K562 (cell line): ENCODE results near the gene YBEY. TPM values are rescaled to one million over a fixed set of nuclear protein-coding genes. Genes with fewer than 3 reads are reported as not detected.
A peak's percentile ranks its signal among the peaks of the same experiment; 100 is the strongest.

Source experiments
- BDP1 ChIP-seq: IDR thresholded peaks from 3 replicates; pipeline ENCODE4 v1.6.1; 2011; ENCODE audit not compliant: insufficient read length, insufficient read depth
- CREB3 ChIP-seq: fragments of 450-650 bp; conservative IDR thresholded peaks from 2 replicates; pipeline ENCODE4 v1.6.1; 2016; ENCODE audit warnings: missing genetic modification characterization, low read depth, mild to moderate bottlenecking, missing compliant biosample characterization, moderate library complexity
- DACH1 ChIP-seq: fragments of 450-650 bp; IDR thresholded peaks from 2 replicates; pipeline ENCODE4 v1.6.1; 2018; ENCODE audit not compliant: partially characterized antibody
- DNMT1 ChIP-seq: fragments of 450-650 bp; IDR thresholded peaks from 2 replicates; pipeline ENCODE4 v1.6.1; 2016; ENCODE audit warnings: antibody characterized with exemption, mild to moderate bottlenecking
- ELF4 ChIP-seq: fragments of 450-650 bp; formaldehyde crosslinking; IDR thresholded peaks from 2 replicates; pipeline ENCODE4 v1.4.0; 2022; ENCODE audit warnings: missing genetic modification characterization
- GATAD2B ChIP-seq: fragments of 450-650 bp; IDR thresholded peaks from 2 replicates; pipeline ENCODE4 v1.6.1; 2017; ENCODE audit warnings: mild to moderate bottlenecking, borderline replicate concordance
- ILF3 ChIP-seq: fragments of 450-650 bp; IDR thresholded peaks from 2 replicates; pipeline ENCODE4 v1.6.1; 2018; ENCODE audit warnings: antibody characterized with exemption, mild to moderate bottlenecking, moderate library complexity, borderline replicate concordance
- KDM1A ChIP-seq, 2 experiments: fragments of 450-650 bp; IDR thresholded peaks; 2 replicates each; pipeline ENCODE4 v1.6.1; 2016; ENCODE audit warnings: mild to moderate bottlenecking in 2 of 2
- MEF2A ChIP-seq: IDR thresholded peaks from 2 replicates; pipeline ENCODE4 v1.6.1; 2011; ENCODE audit warnings: low read depth, mild to moderate bottlenecking, low read length, moderate library complexity; ENCODE audit not compliant: control insufficient read depth
- MIER1 ChIP-seq: fragments of 450-650 bp; IDR thresholded peaks from 2 replicates; pipeline ENCODE4 v1.6.1; 2016; ENCODE audit warnings: antibody characterized with exemption, mild to moderate bottlenecking, low read depth
- MYNN ChIP-seq, 2 experiments: sonication (generic); formaldehyde crosslinking in 1 of 2; IDR thresholded peaks; 2 replicates each; pipeline versions ENCODE4 v1.5.0 to v1.6.1; 2016 to 2020; ENCODE audit warnings: antibody characterized with exemption in 1 of 2, missing genetic modification reagents in 1 of 2
- NBN ChIP-seq: fragments of 450-650 bp; IDR thresholded peaks from 2 replicates; pipeline ENCODE4 v1.6.1; 2016; ENCODE audit warnings: low read depth, mild to moderate bottlenecking
- NFIX ChIP-seq: fragments of 250-450 bp; sonication (Bioruptor Pico); IDR thresholded peaks from 2 replicates; pipeline ENCODE4 v1.4.0; 2020; ENCODE audit warnings: low read depth, mild to moderate bottlenecking, moderate library complexity
- PYGO2 ChIP-seq: fragments of 450-650 bp; IDR thresholded peaks from 2 replicates; pipeline ENCODE4 v1.6.1; 2016; ENCODE audit warnings: mild to moderate bottlenecking, missing genetic modification characterization, moderate library complexity, missing compliant biosample characterization
- RAD21 ChIP-seq, 2 experiments: fragments of 250-450 bp in 1 of 2; fragments of 450-650 bp in 1 of 2; sonication (Bioruptor Pico) in 1 of 2; formaldehyde crosslinking in 1 of 2; IDR thresholded peaks in 1 of 2; conservative IDR thresholded peaks in 1 of 2; 2 replicates each; pipeline versions ENCODE4 v1.4.0 to v1.8.0; 2020 to 2022; ENCODE audit warnings: mild to moderate bottlenecking in 2 of 2, moderate library complexity in 1 of 2
- RBM39 ChIP-seq: fragments of 200-400 bp; formaldehyde crosslinking; optimal IDR thresholded peaks from 2 replicates; pipeline ENCODE3; 2018; ENCODE audit warnings: low read depth, low read length
- SAFB ChIP-seq: fragments of 200-400 bp; formaldehyde crosslinking; IDR thresholded peaks from 2 replicates; pipeline ENCODE4 v1.6.1; 2017; ENCODE audit warnings: low read depth, low read length, borderline replicate concordance
- SMARCB1 ChIP-seq: IDR thresholded peaks from 2 replicates; pipeline ENCODE4 v1.6.1; 2011; ENCODE audit warnings: improper control_type of control experiment, low read depth; ENCODE audit not compliant: insufficient read length
- SPI1 ChIP-seq: IDR thresholded peaks from 2 replicates; pipeline ENCODE4 v1.6.1; 2011; ENCODE audit warnings: low read depth, low read length, control low read depth, borderline replicate concordance
- TCF7L2 ChIP-seq: fragments of 150-350 bp; IDR thresholded peaks from 2 replicates; pipeline ENCODE4 v1.6.1; 2016; ENCODE audit warnings: low read depth, mild to moderate bottlenecking, low read length, moderate library complexity
- TEAD1 ChIP-seq, 2 experiments: fragments of 450-650 bp in 1 of 2; sonication (generic) in 1 of 2; formaldehyde crosslinking; IDR thresholded peaks; 2 replicates each; pipeline versions ENCODE4 v1.4.0 to v1.8.0; 2020 to 2022; ENCODE audit warnings: mild to moderate bottlenecking in 2 of 2, missing genetic modification reagents in 1 of 2
- TFAM ChIP-seq: fragments of 250-450 bp; sonication (Bioruptor Pico); conservative IDR thresholded peaks from 2 replicates; pipeline ENCODE4 v1.5.0; 2021; ENCODE audit warnings: mild to moderate bottlenecking, moderate library complexity
- YBX1 ChIP-seq: fragments of 450-650 bp; IDR thresholded peaks from 2 replicates; pipeline ENCODE4 v1.7.1; 2016; ENCODE audit warnings: mild to moderate bottlenecking
- ZNF274 ChIP-seq: IDR thresholded peaks from 2 replicates; pipeline ENCODE4 v1.6.1; 2011; ENCODE audit warnings: low read depth, mild to moderate bottlenecking, low read length, moderate library complexity, borderline replicate concordance
- ZNF444 ChIP-seq: fragments of 250-450 bp; sonication (Bioruptor Pico); IDR thresholded peaks from 2 replicates; pipeline ENCODE4 v1.4.0; 2020; ENCODE audit warnings: mild to moderate bottlenecking, moderate library complexity
- ZSCAN29 ChIP-seq: fragments of 450-650 bp; IDR thresholded peaks from 2 replicates; pipeline ENCODE4 v1.6.1; 2017
- ZZZ3 ChIP-seq: fragments of 450-650 bp; IDR thresholded peaks from 2 replicates; pipeline ENCODE4 v1.6.1; 2016; ENCODE audit warnings: antibody characterized with exemption, mild to moderate bottlenecking, moderate library complexity
- polyA plus RNA-seq, 8 experiments: library from polyadenylated mRNA; depleted of rRNA in 4 of 8; stranded (reverse) in 5 of 8; unstranded in 3 of 8; fragments of >200 nt; fragmentation: Nextera tagmentation in 2 of 8; fragmentation: Illumina TruSeq in 1 of 8; extraction: Ambion mirVana in 2 of 8; extraction: Trizol in 1 of 8; gene quantifications; 2 replicates each; pipeline versions ENCODE4 v1.2.1 to v1.2.3, GENCODE V29; 2011 to 2014; ENCODE audit warnings: inconsistent platforms in 1 of 8, missing spikeins in 1 of 8
- total RNA-seq, 7 experiments: library from RNA; depleted of rRNA in 6 of 7; stranded (reverse); fragments of >200 nt in 6 of 7; fragmentation: Illumina TruSeq in 2 of 7; extraction: Trizol in 2 of 7; gene quantifications; 2 replicates each; pipeline versions ENCODE4 v1.2.1 to v1.2.3, GENCODE V29; 2011 to 2021; ENCODE audit warnings: low replicate concordance in 1 of 7
- TF ChIP-seq, protein P1 (sequence below): sonication (generic); formaldehyde crosslinking; IDR thresholded peaks from 2 replicates; pipeline ENCODE4 v1.8.1; 2022; ENCODE audit warnings: missing genetic modification reagents

Gene YBEY
- total and polyA plus RNA-seq, 9 of the 15 experiments (the other 6 are each of a cell fraction or from before 2014, with no cell fraction given) = 6.4 to 28.0 (median 12.4) TPM

DNA sequence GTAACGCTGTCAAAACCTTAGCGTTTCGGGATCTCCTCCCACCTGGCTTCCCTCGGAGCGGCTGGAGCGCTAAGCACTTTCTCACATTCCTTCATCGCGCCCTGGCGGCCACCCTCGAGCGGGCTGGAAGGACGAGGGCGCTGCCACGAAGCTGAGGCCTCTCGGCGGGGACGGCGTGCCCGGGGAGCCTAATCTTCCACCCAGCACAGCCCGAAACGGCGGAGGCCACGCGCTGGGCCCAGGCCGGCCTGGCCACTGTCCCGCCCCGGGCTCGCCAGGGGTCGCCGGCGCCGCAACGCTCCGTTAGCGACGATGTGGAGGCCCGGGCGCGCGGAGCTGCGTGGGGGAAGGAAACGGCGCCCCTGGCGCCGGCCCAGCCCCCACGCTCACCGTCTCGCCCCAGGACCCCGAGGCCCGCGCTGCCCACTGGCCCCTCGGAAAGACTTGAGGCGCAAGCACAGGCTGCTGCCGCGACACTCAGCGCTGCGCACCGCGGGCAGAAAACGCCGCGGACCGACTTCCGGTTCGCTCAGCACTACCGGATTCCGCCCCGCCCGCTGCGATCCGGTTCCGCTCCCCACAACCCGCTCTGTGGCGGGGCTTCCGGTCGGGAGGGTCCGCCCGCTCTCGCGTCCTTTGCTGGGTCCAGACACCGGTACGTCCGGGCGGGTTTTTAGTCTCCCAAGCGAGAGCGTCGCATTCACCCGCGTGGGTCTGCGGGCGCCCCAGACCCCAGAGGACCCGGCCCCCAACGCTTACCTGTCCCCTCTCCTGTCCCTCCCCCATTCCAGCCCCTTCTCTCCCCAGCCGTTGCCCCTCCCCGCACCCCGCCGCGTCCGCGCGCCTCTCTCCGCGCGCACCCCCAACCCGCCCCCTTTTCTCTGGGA is at the start of gene YBEY (continued):
- TF ChIP-seq RAD21 (CRISPR knock-in tag; conservative IDR thresholded peaks at IDR 0.05 in 1 of 2, IDR thresholded peaks at IDR 0.05 in 1 of 2) (peak; percentile 39 to 50), MIER1 (no peak), RBM39 (no peak), DACH1 (no peak), SMARCB1 (no peak), MYNN (IDR thresholded peaks at IDR 0.05) (peak; percentile 13; the same call in 1 of the 2 replicates), MYNN (CRISPR knock-in tag; IDR thresholded peaks at IDR 0.05) (no peak), ZNF444 (CRISPR knock-in tag) (no peak), PYGO2 (no peak), ILF3 (no peak; the same call in 1 of the 2 replicates), SPI1 (peak; percentile 66; the same call in 1 of the 2 replicates), TCF7L2 (no peak), NFIX (CRISPR knock-in tag) (no peak), DNMT1 (no peak), YBX1 (no peak), TEAD1 (CRISPR knock-in tag; IDR thresholded peaks at IDR 0.05) (peak; percentile 65 to 95; a peak in 2 of 4 replicates), TFAM (CRISPR knock-in tag) (no peak), CREB3 (tag) (peak; percentile 20; the same call in 1 of the 2 replicates), ELF4 (CRISPR knock-in tag) (peak; percentile 78), ZZZ3 (no peak), ZSCAN29 (peak; percentile 76), KDM1A (IDR thresholded peaks at IDR 0.05) (no peak), NBN (0 out of 2 replicates have a peak, but pooled peaks have one; percentile 66), BDP1 (no peak), ZNF274 (no peak), SAFB (peak; percentile 68; the same call in 1 of the 2 replicates), MEF2A (no peak; the same call in 1 of the 2 replicates), GATAD2B (peak; percentile 85; the same call in 1 of the 2 replicates)
- TF ChIP-seq, protein P1, sequence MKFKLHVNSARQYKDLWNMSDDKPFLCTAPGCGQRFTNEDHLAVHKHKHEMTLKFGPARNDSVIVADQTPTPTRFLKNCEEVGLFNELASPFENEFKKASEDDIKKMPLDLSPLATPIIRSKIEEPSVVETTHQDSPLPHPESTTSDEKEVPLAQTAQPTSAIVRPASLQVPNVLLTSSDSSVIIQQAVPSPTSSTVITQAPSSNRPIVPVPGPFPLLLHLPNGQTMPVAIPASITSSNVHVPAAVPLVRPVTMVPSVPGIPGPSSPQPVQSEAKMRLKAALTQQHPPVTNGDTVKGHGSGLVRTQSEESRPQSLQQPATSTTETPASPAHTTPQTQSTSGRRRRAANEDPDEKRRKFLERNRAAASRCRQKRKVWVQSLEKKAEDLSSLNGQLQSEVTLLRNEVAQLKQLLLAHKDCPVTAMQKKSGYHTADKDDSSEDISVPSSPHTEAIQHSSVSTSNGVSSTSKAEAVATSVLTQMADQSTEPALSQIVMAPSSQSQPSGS (CRISPR knock-in tag) = no peak
